ENCODE results near the gene ABCA6. TPM values are rescaled to one million over a fixed set of nuclear protein-coding genes. Genes with fewer than 3 reads are reported as not detected.
A peak's percentile ranks its signal among the peaks of the same experiment; 100 is the strongest.

Gene ABCA6
- total RNA-seq, 1 donor from 2014 or later, result 0.31 TPM

GRCh38 chr17:69050999-69051775 is 90.5 kb downstream of the ABCA6 start:
- Mint-ChIP-seq H3K36me3 (ENCODE audit: insufficient read depth) (peaks cover 14% of the 10 kb centered on the region), H3K4me1 (ENCODE audit: low read depth) (peaks cover 10% of the 10 kb centered on the region), H3K4me3 (ENCODE audit: low read depth) (no peak overlapping the region), H3K27me3 (no peaks in the 10 kb centered on the region), H3K27ac (peak overlapping the region; percentile 46), H3K9me3 (ENCODE audit: low read depth) (peaks cover 39% of the 10 kb centered on the region)
- no peak for TF ChIP-seq CTCF (IDR thresholded peaks at IDR 0.05; ENCODE audit: unreplicated experiment)
- no peak for DNase-seq (ENCODE audit: low spot score, unreplicated experiment)

GRCh38 chr17:69048634-69049033 is 93.1 kb downstream of the ABCA6 start:
- H3K36me3 Mint-ChIP-seq (ENCODE audit: insufficient read depth), result peaks cover 14% of the 10 kb centered on the region
- no peaks in the 10 kb centered on the region for H3K27me3 Mint-ChIP-seq
- no peak for TF ChIP-seq CTCF (IDR thresholded peaks at IDR 0.05; ENCODE audit: unreplicated experiment)

GRCh38 chr17:69047368-69048263 is 94.1 kb downstream of the ABCA6 start:
- peaks cover 30% of the 10 kb centered on the region for H3K9me3 Mint-ChIP-seq (ENCODE audit: low read depth)
- H3K4me1 Mint-ChIP-seq (ENCODE audit: low read depth), result peaks cover 11% of the 10 kb centered on the region
- no peaks in the 10 kb centered on the region for H3K27me3 Mint-ChIP-seq
- no peak for TF ChIP-seq CTCF (IDR thresholded peaks at IDR 0.05; ENCODE audit: unreplicated experiment)
- H3K27ac Mint-ChIP-seq, result peak overlapping the region; percentile 99
- H3K36me3 Mint-ChIP-seq (ENCODE audit: insufficient read depth), result peaks cover 14% of the 10 kb centered on the region
- peak overlapping the region; percentile 31 for H3K4me3 Mint-ChIP-seq (ENCODE audit: low read depth)
- DNase-seq (ENCODE audit: low spot score, unreplicated experiment), result peak; percentile 33

More at GRCh38 chr17:69048634-69049033, 93.1 kb downstream of the ABCA6 start:
- no peak for DNase-seq (ENCODE audit: low spot score, unreplicated experiment)
- H3K9me3 Mint-ChIP-seq (ENCODE audit: low read depth), result peaks cover 34% of the 10 kb centered on the region
- peak overlapping the region; percentile 99 for H3K27ac Mint-ChIP-seq
- peaks cover 11% of the 10 kb centered on the region for H3K4me1 Mint-ChIP-seq (ENCODE audit: low read depth)
- H3K4me3 Mint-ChIP-seq (ENCODE audit: low read depth), result no peak overlapping the region

- no peak for DNase-seq (ENCODE audit: low spot score, unreplicated experiment)
- Mint-ChIP-seq H3K27me3 (no peaks in the 10 kb centered on the region), H3K9me3 (ENCODE audit: low read depth) (peaks cover 34% of the 10 kb centered on the region), H3K27ac (no peak overlapping the region), H3K4me3 (ENCODE audit: low read depth) (no peak overlapping the region), H3K36me3 (ENCODE audit: insufficient read depth) (peaks cover 15% of the 10 kb centered on the region), H3K4me1 (ENCODE audit: low read depth) (peaks cover 11% of the 10 kb centered on the region)
- TF ChIP-seq CTCF (IDR thresholded peaks at IDR 0.05; ENCODE audit: unreplicated experiment), result no peak
These were observed 95.4 kb downstream of the ABCA6 start for GRCh38 chr17:69046121-69046807.

- Mint-ChIP-seq H3K4me3 (ENCODE audit: low read depth) (no peak overlapping the region), H3K36me3 (ENCODE audit: insufficient read depth) (peaks cover 14% of the 10 kb centered on the region), H3K4me1 (ENCODE audit: low read depth) (peaks cover 11% of the 10 kb centered on the region), H3K27ac (no peak overlapping the region), H3K27me3 (no peaks in the 10 kb centered on the region), H3K9me3 (ENCODE audit: low read depth) (peaks cover 30% of the 10 kb centered on the region)
- no peak for TF ChIP-seq CTCF (IDR thresholded peaks at IDR 0.05; ENCODE audit: unreplicated experiment)
- DNase-seq (ENCODE audit: low spot score, unreplicated experiment), result no peak
These were observed 96.0 kb downstream of the ABCA6 start for GRCh38 chr17:69045646-69046045.
